GM12891 (cell line): Measurements from ENCODE around the gene NCK1.

Experiments
- POLR2A ChIP-seq: IDR thresholded peaks from 2 replicates; pipeline ENCODE4 v1.6.1; 2011; ENCODE audit warnings: low read depth, low read length, control low read depth
- POLR2AphosphoS5 ChIP-seq: IDR thresholded peaks from 2 replicates; pipeline ENCODE4 v1.6.1; 2011; ENCODE audit warnings: low read depth, low read length, control low read depth
- SPI1 ChIP-seq: IDR thresholded peaks from 2 replicates; pipeline ENCODE4 v1.6.1; 2011; ENCODE audit warnings: low read depth, low read length, control low read depth
- TAF1 ChIP-seq: IDR thresholded peaks from 2 replicates; pipeline ENCODE4 v1.6.1; 2011; ENCODE audit warnings: low read depth, low read length, control low read depth

DNA sequence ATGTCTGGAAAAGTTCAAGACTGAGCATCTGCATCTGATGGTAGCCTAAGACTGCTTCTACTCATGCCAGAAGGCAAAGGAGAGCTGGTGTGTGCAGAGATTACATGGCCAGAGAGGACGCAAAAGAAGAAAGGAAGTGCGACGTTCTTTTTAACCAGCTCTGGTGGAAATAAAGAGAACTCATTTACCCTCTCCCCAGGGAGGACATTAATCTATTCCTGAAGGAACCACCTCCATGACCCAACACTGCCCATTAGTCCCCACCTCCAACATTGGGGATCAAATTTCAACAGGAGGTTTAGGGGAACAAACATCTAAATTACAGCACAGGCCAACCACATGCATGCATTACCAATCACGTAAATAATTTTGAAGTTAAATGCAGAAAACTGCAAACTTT lies 1.5 kb upstream of the NCK1 start:
- TF ChIP-seq TAF1 (no peak), POLR2A (no peak), POLR2AphosphoS5 (no peak), SPI1 (no peak)
